AG04450 (cell line): Measurements from ENCODE around the gene AFG3L2. TPM values are rescaled to one million over a fixed set of nuclear protein-coding genes. Genes with fewer than 3 reads are reported as not detected.
"Not testable (repeated sequence)": the region's sequence is repeated elsewhere in the genome, so short reads cannot be mapped to it uniquely, and the experiment has no call there.

ENCODE experiments used
- CTCF ChIA-PET: fragments of 300-600, 350-600 bp; formaldehyde crosslinking; extraction: SDS; loops from one replicate; lab custom pipeline; 2022; ENCODE audit warnings: antibody characterized with exemption, inconsistent platforms; lab: Charles Lee
- POLR2A ChIA-PET: fragments of 350-600 bp; formaldehyde crosslinking; extraction: SDS; loops from one replicate; lab custom pipeline; 2021; ENCODE audit warnings: antibody characterized with exemption, inconsistent platforms; lab: Yijun Ruan, JAX
- DNase-seq: peaks from one replicate; pipeline ENCODE4 v3.0.0-alpha.2; 2011; ENCODE audit warnings: low read depth, low spot score
- H3K27ac ChIP-seq: one replicate; pipeline ENCODE4 v1.5.1; 2012; ENCODE audit warnings: low read depth, low read length, control low read depth
- H3K27me3 ChIP-seq: one replicate; pipeline ENCODE4 v1.6.0; 2012; ENCODE audit warnings: low read length; ENCODE audit not compliant: control insufficient read depth, insufficient read depth
- H3K4me3 ChIP-seq: 2 replicates; pipeline ENCODE4 v1.5.1; 2011; ENCODE audit warnings: mild to moderate bottlenecking, low read depth, low read length, control low read depth
- H3K9me3 ChIP-seq: 2 replicates; pipeline ENCODE4 v1.5.1; 2012; ENCODE audit warnings: low read length; ENCODE audit not compliant: control insufficient read depth, insufficient read depth
- CTCF ChIP-seq: IDR thresholded peaks from 2 replicates; pipeline ENCODE4 v1.5.1; 2011; ENCODE audit warnings: low read depth, low read length, control low read depth, inconsistent platforms
- polyA plus RNA-seq: library from polyadenylated mRNA; depleted of rRNA; stranded (reverse); fragments of >200 nt; gene quantifications from 2 replicates; pipeline ENCODE4 v1.2.3, GENCODE V29; 2011

The AFG3L2 gene
- polyA plus RNA-seq, 1 experiment: 38.0 TPM

- no peak overlapping the region for H3K4me3 ChIP-seq
- no peaks in the 10 kb centered on the region for H3K27me3 ChIP-seq
- H3K27ac ChIP-seq: no peak overlapping the region
- ChIA-PET POLR2A (no interaction called here), CTCF (interaction anchor here (0.7 kb wide), 1 partner anchor 15 kb away, joined by 12 read pairs; no protein-coding TSS in a partner anchor)
- TF ChIP-seq CTCF: no peak
- no peak for DNase-seq
- H3K9me3 ChIP-seq: no peaks in the 10 kb centered on the region; the same call in 1 of the 2 replicates
Measured at GRCh38 chr18:12421732-12422131, 44.7 kb upstream of the AFG3L2 start.

- no peak for TF ChIP-seq CTCF
- DNase-seq: no peak
- Histone ChIP-seq H3K9me3 (no peaks in the 10 kb centered on the region; the same call in 1 of the 2 replicates), H3K27me3 (no peaks in the 10 kb centered on the region), H3K27ac (no peak overlapping the region), H3K4me3 (no peak overlapping the region)
- CTCF ChIA-PET: no interaction called here
- POLR2A ChIA-PET: interaction anchor here (1.0 kb wide), 1 partner anchor 13 kb away, joined by 5 read pairs; the partner anchor contains the start of gene PRELID3A
Measured at GRCh38 chr18:12420821-12421421, 43.9 kb upstream of the AFG3L2 start.

- Histone ChIP-seq H3K27ac (no peak overlapping the region), H3K27me3 (no peaks in the 10 kb centered on the region), H3K4me3 (no peak overlapping the region), H3K9me3 (no peaks in the 10 kb centered on the region; the same call in 1 of the 2 replicates)
- ChIA-PET CTCF (no interaction called here), POLR2A (no interaction called here)
- no peak for TF ChIP-seq CTCF
- DNase-seq: no peak
Measured at GRCh38 chr18:12417687-12418086, 40.7 kb upstream of the AFG3L2 start.

GRCh38 chr18:12416098-12416729 is 39.2 kb upstream of the AFG3L2 start:
- Histone ChIP-seq H3K27ac (peak overlapping the region; percentile 11), H3K4me3 (no peak overlapping the region), H3K9me3 (no peaks in the 10 kb centered on the region; the same call in 1 of the 2 replicates), H3K27me3 (no peaks in the 10 kb centered on the region)
- POLR2A ChIA-PET: no interaction called here
- DNase-seq: no peak
- CTCF ChIA-PET: no interaction called here
- no peak for TF ChIP-seq CTCF

- no peak for DNase-seq
- no peak for TF ChIP-seq CTCF
- Histone ChIP-seq H3K9me3 (no peaks in the 10 kb centered on the region; the same call in 1 of the 2 replicates), H3K27me3 (no peaks in the 10 kb centered on the region), H3K4me3 (no peak overlapping the region), H3K27ac (no peak overlapping the region)
- CTCF ChIA-PET: interaction anchor here (0.6 kb wide), 1 partner anchor 140 kb away, joined by 3 read pairs; no protein-coding TSS in a partner anchor
- POLR2A ChIA-PET: no interaction called here
Measured at GRCh38 chr18:12411456-12411855, 34.4 kb upstream of the AFG3L2 start.

GRCh38 chr18:12410747-12411146 is 33.7 kb upstream of the AFG3L2 start:
- POLR2A ChIA-PET, H3K4me3 ChIP-seq, DNase-seq, CTCF ChIA-PET, H3K9me3 ChIP-seq, H3K27me3 ChIP-seq, H3K27ac ChIP-seq: not testable (repeated sequence)
